ENCODE data around the gene UBE2H.
A peak's percentile ranks its signal among the peaks of the same experiment; 100 is the strongest.

The UBE2H gene

DNA sequence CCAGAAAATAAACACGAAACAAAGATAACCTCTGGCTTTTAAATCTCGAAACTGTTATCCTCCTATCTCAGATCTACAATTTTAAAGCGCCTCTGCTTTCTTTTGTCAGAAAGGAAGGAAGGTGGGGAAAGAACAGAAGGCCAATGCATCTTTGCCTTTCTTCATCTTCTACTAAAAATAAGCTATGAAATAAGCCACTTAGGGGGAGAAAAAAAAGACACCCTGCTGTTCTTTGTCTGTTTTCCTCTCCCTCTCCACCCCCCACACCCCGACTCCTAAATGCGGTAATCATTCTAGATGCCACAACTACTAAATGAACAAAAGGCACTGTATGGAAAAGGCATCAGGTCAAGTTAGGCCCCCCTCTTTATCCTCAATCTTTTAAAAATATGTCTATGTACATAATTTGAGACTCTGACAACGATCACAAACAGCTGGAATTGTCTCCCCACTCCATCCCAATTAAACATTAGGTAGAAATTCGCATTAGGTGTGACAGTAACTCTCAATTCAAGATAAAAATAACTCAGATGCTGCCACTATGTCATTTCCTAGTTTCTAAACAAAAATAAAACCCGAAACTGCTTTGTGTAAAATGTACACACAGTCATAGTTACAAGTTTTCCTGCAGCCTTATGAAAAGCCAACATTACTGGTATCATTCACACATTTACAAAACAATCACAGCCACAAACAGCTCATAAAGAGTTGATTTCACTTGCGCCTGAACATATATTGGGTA is 2.4 kb downstream of the UBE2H start:
- DNase-seq, result peak in 1 of 4 experiments; percentile 8

GRCh38 chr7:129949292-129950133 is 3.2 kb downstream of the UBE2H start:
- DNase-seq, result peak; percentile 14 to 40 (median 23)

DNA sequence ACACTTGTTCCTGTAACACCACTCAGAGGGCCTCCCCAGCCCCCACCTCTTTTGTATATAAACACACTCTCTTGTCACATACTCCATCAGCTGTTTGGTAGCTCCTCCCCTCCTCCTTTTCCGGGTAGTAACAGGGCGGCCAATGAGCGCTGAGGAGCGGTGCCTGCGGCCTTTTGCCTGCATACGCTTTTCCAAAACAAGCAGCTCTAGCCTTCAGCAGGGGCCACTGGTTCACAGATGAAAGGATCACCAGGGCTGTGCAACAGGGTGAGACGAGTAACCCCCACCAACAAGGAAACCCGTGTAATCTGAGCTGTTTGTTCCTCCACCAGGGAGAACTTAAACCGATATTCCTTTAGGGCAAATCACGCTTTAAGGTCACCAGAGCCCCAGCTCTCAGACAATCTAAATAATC is 3.9 kb downstream of the UBE2H start:
- DNase-seq, result peak; percentile 78 to 87 (median 83)

- DNase-seq, result no peak
Observed at GRCh38 chr7:129948338-129948737, 4.4 kb downstream of the UBE2H start.

- DNase-seq, result no peak
Observed at GRCh38 chr7:129947701-129948100, 5.1 kb downstream of the UBE2H start.

DNA sequence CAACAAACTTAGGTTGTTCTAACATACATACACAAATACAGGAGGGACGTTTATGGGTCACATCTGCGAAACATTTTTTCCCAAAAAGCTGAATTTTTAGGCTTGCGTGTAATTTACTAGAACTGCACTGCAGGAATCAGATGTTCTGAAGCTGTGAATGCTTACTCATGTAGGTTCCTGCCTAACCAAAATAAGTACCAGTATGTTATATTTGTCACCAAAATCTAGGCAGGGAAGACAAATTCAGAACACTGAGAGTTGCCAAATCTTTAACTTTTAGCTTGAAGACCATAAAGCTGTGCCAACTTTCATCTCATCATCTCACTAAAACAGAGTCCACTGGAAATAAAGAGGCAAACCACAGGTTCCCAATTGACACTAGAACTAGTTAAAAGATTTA is 5.7 kb downstream of the UBE2H start:
- no peak for DNase-seq

DNA sequence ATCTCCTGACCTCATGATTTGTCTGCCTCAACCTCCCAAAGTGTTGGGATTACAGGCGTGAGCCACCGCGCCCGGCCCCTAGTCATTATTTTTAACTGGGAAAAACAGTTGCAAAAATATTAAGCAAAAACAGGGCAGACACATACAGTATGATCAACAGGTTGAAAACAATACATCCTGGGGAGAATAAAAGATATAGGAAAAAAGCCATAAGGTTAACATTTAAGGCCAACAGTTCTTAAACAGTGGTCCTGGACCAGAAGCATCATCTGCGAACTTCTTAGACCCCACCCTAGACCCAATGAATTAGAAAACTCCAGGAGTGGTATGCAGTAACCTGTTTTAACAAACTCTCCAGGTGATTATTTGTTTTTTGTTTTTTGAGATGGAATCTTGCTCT is 6.5 kb downstream of the UBE2H start:
- no peak for DNase-seq

GRCh38 chr7:129943352-129943751 is 9.4 kb downstream of the UBE2H start:
- no peak for DNase-seq

- no peak for DNase-seq
Observed at GRCh38 chr7:129940329-129940728, 12.4 kb downstream of the UBE2H start.

- DNase-seq, result no peak
Observed at GRCh38 chr7:129939881-129940280, 12.9 kb downstream of the UBE2H start.

DNA sequence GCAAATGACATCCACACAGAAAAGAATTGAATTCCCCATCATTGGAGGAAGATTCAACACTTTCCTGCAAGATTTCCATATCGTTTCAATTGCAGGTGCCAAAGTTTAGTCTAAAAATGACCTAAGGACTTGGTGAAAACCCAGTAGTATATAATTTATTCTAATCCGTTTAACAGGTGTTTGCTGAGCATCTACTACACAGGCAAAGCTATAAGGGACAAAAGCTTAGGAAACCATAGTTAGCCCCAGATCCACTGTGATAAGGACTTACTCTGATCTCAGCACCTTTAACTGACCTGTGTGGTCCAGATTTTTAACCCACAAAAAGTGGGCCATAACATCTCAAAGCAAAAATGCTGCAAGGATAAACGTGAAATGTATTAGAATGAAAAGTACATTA is 19.1 kb downstream of the UBE2H start:
- no peak for DNase-seq

GRCh38 chr7:129926618-129927017 is 26.1 kb downstream of the UBE2H start:
- DNase-seq, result no peak

DNA sequence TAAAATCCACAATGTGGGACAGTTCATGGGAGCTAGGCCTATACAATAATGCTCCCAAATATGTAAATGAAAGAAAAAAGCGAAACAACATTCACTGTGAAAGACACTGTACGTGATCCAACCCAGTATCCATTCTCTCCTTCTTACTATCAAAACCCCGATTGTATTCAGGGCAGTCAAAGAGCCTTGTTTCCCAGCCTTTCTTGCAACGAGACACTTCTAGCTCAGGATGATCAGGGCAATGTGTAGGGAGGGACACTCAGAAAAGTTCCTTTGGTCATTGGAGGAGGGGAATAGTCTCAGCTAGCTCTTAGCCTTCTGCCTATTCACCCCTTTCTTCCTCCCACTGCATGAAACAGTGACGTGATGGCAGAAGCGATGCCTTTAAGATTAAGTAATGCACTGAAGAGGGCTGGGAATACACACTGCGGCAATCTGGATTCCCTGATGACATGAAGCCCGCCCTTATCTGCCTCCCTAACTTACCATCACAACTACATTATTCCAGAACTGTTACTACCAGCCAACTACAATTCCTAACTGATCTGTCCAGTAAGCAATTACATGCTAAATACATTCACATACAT is 27.3 kb downstream of the UBE2H start:
- no peak for DNase-seq

DNA sequence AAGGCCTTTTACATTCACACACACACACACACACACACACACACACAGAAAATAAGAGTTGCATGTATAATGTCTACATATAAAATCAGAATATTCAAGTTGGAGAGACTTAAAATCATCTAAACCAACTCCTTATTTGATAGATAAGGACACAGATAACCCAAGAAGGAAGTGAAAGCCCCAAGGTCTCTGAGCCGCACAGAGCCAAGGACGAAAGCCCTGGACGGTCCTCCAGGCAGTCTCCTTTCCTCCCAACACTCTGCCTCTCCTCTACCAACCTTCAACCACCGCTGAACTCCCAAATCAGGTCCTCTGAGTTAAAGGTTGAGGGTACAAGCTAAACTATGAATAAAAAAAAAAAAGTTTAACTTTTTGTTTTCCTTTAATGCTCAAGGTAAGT is 28.2 kb downstream of the UBE2H start:
- peak in 2 of 4 experiments; percentile 12 to 14 for DNase-seq

GRCh38 chr7:129923709-129924108 is 29.1 kb downstream of the UBE2H start:
- DNase-seq, result no peak

GRCh38 chr7:129919492-129919891 is 33.3 kb downstream of the UBE2H start:
- DNase-seq, result no peak

GRCh38 chr7:129918922-129919321 is 33.8 kb downstream of the UBE2H start:
- no peak for DNase-seq

- no peak for DNase-seq
Observed at GRCh38 chr7:129917934-129918333, 34.8 kb downstream of the UBE2H start.

DNA sequence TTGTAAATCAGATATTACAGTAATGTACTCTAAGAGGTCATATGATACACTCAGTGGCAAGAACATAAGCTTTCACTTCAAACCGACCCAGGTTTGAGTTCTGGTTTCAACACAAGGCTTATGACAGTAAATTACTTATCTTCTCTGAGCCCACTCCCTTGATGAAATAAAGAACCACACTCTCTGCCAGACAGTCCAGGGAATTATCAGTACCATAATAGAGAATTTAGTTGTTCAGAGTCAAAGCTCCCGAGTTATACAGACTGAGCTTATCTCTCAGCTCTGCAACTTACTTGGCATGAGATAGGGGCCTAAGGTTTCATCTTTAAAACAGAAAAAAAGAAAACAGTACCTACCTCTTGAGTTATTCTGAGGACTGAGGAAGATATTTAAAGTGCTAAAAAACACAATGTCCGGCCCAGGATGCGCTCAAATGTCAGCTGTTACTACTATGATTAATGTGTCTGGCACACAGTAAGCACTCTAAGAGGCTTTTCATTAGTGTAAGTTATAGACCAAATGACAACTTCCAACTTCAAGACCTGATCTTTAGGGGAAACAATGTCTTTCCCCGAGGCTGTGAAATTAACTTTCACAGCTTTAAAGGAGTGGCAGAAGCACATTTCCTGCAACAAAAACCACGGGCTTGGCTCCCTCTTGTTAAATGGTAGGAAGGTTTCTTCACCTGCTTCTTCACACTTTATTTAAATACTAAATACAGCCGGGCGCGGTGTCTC is 38.1 kb downstream of the UBE2H start:
- DNase-seq, result no peak

GRCh38 chr7:129913428-129913827 is 39.3 kb downstream of the UBE2H start:
- no peak for DNase-seq

DNA sequence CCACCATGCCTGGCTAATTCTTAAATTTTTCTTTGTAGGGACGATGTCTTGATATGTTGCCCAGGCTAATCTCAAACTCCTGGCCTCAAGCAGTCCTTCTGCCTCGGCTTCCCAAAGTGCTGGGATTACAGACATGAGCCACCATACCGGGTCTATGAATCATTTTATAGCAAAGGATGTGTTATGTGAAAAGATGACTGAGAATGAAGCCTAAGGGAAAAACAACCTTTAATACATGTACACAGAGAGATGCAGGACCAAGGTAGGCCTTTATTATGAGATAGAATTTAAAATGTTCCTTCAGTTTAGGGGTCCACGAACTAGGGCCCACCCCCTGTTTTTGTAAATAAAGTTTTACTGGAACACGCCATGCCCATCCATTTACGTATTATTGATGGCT is 41.0 kb downstream of the UBE2H start:
- DNase-seq, result no peak

GRCh38 chr7:129909669-129910068 is 43.1 kb downstream of the UBE2H start:
- no peak for DNase-seq

DNA sequence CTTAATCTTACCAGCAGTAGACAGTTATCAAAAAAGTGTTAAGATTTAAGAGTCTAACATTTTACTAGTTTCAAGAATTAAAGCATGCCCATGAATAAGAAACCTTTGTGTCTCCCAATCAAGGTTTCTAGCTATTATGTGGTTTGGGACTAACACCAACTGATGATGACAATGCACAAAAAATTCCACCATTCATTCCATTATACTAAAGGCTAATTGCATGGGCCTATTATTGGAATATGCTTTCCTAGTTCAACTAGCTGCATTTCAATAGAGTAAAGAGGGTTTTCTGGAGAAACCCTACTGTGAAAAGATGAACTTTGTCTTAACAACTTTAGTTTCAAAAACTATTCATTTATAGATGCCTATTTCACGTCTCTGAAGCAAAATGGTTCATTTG is 44.6 kb downstream of the UBE2H start:
- no peak for DNase-seq

Measured in suppressor macrophage (primary cell).